ENCODE data around the gene CPNE2.
"Not testable (repeated sequence)": the region's sequence is repeated elsewhere in the genome, so short reads cannot be mapped to it uniquely, and the experiment has no call there.

Gene CPNE2

DNA sequence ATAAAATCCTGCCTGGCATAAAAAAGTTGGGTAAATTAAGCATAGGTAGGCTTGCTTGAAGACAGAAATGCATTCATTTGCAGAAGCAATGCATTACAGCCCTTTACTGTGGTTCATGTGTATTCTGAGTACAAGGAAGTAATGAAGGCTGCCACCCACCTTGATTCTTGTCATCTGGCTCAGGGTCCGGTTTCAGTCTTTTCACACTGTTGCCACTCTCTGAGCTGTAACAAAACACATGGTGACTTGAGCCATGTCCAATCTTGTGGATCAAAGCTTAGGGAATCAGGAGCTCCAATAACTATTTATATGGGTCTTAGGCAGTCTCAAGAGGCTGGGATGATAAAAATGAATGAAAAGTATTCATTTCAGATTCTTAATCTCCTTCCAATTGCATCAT is 71.5 kb downstream of the CPNE2 start:
- DNase-seq (ENCODE audit: insufficient read length, low spot score): no peak
- no peak for FAIRE-seq

DNA sequence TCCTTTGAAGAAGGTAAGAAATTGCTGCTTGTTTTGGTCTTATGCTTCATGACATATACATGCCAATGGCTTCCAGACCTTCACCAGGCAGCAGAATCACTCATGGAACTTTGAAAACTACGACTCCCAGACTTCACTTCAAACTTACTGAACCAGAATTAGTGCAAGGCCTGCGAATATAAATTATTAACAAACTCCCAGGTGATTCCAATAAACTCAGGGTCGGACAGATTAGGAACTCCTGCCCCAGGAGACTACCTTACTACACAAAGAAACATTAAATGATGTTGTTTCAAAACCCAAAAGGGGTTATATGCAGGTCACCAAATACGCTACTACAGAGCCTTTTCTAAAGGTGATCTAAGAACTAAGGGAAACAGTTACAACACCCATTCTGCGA is 73.1 kb downstream of the CPNE2 start:
- DNase-seq (ENCODE audit: insufficient read length, low spot score): no peak

DNA sequence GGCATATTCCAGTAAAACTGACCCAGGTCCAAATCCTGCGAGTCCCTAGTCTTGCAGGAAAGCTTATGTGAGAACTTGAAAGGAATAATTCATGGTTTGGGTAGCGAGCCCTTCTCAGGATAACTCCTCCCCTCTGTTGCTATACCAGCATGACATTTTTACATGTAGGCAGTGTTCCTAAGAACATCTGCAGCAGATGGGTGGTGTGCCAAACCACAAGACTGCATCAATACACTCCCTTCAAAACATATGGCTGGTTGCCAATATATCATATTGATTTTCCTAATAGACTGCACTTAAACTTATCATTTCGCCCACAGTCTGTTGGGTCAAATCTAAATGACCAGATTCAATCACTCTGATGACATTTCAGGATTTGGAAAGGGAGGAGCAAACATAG is 73.6 kb downstream of the CPNE2 start:
- DNase-seq (ENCODE audit: insufficient read length, low spot score): no peak
- FAIRE-seq: no peak

More for the DNA sequence above, 73.1 kb downstream of the CPNE2 start:
- no peak for FAIRE-seq

DNA sequence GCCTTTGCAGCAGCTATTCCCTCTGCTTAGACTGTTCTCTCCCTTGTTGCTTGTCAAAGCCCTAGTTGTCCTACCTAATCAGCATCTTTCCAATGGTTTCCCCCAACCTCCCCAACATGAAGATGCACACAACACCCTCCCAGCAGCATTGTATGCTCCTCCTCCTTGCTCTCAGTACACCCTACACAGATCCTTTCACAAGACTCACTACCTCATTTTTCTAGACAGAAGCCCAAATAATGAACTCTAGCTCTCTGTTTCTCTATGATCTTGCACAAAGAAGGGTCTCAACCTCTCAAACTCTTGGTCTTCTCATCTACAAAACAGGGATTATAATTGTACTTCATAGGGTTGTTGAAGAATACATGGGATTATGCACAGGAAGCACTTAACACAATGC is 74.1 kb downstream of the CPNE2 start:
- FAIRE-seq (no peak), DNase-seq (ENCODE audit: insufficient read length, low spot score) (no peak)

DNA sequence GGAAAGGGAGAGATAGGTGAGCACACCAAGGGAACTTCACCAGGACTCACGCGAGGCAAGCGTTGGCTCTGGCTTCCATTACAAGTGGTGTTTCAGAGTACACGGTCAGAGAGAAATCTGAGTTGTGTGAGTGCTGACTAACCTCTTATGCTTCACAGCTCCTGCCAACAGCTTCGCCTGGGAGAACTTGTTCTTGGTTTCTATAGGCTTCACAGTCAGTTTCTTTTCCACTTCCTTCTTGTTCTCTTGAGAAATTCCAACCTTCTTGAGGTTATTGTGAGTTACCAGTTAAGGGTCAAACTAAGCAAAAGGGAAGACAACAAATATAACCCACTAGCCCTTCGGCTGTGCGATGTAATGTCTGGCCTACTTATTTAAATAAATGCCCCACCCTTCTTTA is 74.6 kb downstream of the CPNE2 start:
- no peak for DNase-seq (ENCODE audit: insufficient read length, low spot score)
- FAIRE-seq: peak; percentile 97

DNA sequence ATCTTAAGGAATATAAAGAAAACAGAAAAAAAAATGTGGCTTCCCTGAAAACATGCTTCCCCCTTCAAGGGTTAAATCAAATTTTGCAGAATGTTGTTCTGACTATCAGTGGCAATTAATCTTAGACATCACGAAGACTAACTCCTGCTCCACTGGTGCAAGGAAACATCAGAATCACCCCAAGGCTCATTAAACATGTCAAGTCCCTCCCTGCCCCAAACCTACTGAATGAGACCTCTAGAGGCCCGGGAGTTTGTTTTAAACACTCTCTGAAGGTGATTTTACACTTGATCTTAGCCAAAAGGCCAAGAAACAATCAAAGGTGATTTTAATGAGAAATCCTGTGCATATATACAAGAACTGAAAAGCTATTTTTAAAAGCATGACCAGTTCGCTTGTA is 75.2 kb downstream of the CPNE2 start:
- FAIRE-seq (no peak), DNase-seq (ENCODE audit: insufficient read length, low spot score) (no peak)

DNA sequence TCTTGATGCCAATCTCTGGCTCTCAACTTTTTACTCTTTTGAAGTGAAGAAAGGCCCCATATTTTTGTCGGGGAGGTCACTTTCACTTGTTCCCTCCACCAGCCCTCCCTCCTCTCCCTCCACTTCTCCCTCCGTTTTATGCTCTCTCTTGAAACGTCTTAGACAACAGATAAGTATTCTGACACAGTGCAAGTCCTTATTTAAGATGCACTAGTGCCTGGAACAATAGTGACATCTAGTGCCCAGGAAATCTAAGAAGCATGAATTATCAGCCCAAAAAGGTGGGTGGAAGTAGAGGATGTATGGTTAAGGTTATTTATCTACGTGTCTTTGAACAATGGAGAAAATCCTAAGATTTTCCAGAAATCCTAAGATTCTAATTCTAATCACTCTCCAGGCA is 75.6 kb downstream of the CPNE2 start:
- DNase-seq (ENCODE audit: insufficient read length, low spot score) (no peak), FAIRE-seq (peak; percentile 82)

DNA sequence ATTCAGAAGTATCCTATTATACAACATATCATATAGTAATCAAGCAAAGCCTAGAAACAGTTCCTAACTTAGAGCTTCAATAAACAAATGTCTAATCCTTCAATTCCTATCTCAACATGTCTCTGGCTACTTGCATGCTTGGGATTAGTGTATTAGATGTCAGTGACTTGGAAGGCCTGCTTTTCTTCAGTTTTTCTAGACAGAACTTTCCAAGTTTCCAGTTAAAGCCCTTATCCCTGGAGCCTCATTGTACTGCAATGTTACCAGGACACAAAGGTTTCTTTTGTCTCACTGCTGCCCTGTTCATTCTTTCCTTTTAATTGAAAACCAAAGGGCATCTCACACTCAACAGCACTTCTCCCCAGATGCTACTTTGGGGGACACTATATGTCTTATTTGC is 76.9 kb downstream of the CPNE2 start:
- DNase-seq (ENCODE audit: insufficient read length, low spot score) (no peak), FAIRE-seq (no peak)

DNA sequence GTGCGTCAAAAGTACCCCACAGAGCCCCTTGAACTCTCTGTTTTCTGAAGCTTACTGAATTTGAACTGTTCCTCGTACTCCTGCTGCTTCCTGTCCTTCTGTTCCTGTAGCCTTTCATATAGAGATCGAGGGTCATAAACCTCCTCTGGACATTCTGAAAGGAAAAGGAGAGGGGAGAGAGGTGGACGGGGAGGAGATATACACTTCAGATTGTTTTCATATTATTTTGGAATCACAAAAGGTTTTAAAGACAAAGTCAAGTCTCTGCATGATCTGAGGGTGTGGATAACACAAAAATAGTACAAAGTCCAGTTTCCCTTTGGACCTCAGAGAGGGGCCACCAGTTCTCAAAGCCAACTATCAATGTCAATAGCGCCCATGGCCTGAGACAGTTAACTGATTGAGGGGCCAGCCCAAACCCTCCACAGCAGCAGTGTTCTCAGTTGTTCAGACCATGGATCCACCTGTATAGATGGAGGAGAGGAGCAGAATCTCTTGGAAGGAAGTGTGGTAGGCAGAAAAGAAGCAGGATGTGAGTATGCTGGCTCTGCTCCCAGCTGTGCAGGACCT is 80.4 kb downstream of the CPNE2 start:
- no peak for FAIRE-seq
- no peak for DNase-seq (ENCODE audit: insufficient read length, low spot score)

DNA sequence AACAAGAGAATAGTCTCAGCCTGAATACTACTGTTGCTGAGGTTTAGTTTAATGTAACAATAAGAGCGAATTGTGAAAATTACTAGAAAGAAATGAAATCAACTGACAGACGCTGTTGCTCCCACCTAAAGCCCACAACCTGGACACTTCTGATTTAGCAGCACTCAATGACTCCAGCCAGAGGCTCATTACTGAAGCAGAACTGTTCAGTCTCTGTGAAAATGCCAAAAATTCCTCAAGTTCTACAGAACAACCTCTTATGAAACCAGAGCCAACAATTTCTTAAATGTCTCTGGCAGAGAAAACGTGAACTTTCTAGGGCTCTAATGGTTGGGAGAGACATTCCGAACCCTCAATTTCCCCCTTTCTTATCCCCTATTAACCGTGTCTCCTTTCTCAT is 83.5 kb downstream of the CPNE2 start:
- DNase-seq (ENCODE audit: insufficient read length, low spot score) (no peak), FAIRE-seq (no peak)

DNA sequence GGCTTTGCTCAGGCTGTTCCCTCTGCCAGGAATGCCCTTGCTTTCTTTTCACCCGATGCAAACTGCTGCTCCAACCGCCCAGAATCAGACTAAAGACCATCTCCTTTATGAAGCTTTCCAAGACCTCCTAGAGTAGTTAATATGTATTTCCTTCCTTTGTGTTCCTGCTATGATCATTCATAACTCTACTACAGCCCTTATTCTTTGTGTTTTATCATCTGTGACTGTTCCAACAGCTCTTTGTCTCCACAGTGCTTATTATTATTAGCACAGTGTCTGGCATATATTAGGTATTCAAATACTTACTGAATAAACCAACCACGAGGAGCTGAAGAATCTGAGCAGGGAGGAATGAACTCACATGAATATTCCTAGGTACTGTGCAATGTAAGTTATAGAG is 85.8 kb downstream of the CPNE2 start:
- FAIRE-seq (no peak), DNase-seq (ENCODE audit: insufficient read length, low spot score) (no peak)

DNA sequence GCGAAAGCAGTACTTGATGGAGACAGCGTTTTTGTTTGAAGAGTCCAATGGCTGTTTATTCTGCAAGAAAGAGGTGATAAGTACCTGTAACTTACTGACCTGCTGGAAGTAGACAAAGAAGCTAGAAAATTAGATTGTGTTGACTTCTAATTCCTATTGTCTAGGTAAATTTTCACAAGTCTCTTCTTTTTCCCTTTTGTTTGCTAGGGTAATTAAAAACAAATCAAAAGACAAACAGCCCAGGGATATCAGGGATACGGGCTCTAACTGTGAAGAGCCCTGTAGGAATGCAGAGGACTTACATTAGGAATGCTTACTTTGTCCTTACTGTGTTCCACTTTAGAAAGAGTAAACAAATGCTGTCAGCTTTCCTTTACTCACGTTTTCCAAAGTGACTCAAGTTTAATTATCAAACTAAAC is 86.4 kb downstream of the CPNE2 start:
- FAIRE-seq (no peak), DNase-seq (ENCODE audit: insufficient read length, low spot score) (no peak)

DNA sequence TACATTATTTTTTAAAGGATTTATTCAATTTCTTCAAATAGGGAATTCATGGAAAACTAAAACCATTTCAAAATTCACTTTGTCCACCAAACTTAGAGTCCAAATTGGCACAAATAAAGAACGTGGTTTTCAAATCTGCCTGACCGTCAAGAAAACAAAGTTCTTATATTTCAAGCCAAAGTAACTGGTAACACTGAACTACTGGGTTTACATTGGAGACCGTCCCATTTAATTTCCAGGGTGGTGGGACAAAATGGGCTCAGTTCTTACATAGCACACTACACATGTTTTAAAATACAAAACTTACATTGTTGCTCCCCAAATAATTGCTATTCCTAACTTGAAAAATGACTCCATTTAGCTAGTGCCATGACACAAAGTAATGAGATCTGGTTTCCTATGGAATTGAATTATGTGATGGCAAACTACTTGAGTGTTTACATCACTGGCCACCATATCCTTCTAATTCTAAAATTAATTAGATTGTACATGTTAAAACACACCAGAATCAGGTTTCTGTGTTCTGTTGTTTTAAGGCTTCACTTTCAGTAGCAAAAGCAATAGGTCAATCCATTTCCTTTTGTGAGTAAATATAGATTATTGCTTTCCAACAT is 86.9 kb downstream of the CPNE2 start:
- FAIRE-seq: no peak
- no peak for DNase-seq (ENCODE audit: insufficient read length, low spot score)

DNA sequence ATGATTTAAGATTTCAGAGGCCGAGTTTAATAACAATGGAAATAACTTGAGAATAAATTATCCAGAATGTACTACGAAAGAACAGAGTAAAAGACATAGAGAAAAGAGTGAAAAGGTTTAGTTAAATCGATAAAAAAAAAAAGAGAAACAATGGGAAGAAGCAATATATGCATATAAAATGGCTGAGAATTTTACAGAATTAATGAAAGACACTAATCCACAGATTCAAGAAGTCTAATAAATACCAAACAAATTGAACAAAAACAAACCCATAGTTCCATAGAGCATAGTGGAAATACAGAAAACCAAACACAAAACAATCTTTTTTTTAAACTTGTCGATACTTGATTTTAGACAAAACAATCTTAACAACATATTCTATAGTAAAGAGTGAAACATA is 91.7 kb downstream of the CPNE2 start:
- no peak for DNase-seq (ENCODE audit: insufficient read length, low spot score)
- FAIRE-seq: no peak

DNA sequence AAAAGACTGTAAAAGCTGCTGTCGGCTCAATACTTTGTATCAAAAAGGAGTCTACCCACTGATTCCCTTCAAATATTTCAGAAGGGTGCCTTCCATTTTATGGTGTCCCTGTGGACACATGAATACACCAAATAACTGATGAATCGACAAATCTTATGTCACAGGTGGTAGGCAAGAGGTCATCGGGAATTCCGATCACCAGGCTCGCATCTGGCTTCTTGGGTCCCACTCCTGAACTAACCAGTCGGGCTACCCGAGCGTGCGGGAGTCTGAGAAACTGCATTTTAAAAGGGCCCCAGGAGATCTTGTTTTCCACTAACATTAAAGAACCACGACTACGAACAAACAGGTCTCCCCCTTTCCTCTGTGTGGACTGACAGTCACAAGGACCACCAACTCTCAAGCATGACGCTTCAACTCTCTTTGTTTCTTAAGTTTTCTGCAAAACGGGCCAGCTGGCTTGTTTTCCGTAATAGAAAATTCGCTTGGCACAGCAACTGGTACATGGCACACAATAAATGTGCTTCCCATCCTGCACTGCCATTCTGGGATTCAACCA is 92.6 kb downstream of the CPNE2 start:
- FAIRE-seq (peak; percentile 23), DNase-seq (ENCODE audit: insufficient read length, low spot score) (no peak)

DNA sequence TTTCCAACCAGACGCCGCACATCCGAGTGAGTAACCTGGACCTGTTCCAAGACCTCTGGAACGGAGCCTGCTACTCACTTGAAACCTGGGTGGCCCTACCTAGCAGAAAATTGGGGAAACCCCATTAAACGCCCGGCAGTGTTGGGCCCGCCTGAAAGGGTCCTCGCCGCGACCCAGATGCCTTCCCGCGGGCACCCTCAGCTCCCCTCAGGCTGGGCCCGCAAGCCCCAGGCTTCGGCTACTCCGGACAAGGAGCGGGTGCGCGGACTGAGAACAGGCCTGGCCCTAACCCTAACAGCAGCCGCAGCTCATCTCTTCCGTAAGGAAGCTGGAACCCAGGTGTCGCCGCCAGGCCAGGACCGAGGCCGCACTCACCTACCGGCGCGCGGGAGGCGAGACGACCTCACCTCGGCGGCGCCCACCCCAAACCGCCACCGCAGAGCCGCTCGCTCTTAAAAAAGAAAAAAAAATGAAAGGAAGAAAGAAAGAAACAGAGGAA is 93.1 kb downstream of the CPNE2 start:
- no peak for FAIRE-seq
- DNase-seq (ENCODE audit: insufficient read length, low spot score): no peak

DNA sequence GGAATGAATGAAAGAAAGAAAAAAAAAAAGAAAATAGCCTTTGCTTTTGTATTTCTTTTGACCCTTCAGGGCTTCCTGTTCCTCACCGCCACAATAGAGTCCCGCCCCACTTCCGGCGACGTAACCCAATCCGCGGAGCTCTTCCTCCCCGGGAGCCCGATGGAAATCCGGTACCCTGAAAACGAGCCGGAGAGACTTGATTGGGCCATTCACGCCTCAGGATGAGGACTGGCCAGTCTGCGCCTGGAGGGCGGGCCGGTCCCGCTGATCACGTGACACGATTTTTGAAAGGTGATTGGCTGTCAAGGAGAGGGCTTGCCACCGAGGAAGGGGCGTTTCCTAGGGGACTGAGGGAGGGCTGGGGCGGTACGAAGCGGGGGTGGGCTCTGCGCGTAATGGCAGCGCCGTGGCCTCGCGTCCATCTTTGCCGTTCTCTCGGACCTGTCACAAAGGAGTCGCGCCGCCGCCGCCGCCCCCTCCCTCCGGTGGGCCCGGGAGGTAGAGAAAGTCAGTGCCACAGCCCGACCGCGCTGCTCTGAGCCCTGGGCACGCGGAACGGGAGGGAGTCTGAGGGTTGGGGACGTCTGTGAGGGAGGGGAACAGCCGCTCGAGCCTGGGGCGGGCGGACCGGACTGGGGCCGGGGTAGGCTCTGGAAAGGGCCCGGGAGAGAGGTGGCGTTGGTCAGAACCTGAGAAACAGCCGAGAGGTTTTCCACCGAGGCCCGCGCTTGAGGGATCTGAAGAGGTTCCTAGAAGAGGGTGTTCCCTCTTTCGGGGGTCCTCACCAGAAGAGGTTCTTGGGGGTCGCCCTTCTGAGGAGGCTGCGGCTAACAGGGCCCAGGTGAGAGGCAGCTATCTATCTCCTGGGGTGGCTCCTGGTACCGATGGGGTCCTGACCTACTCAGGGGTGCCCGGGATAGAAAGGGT is 93.8 kb downstream of the CPNE2 start, which contains the start of the genes PSME3IP1 and RSPRY1:
Gene PSME3IP1, minus strand, starts transcription at position 95 of the 927 bp plus-strand sequence. CDS start 12,185 bp downstream, outside the sequence.
Gene RSPRY1, plus strand, starts transcription at position 385 of the 927 bp plus-strand sequence. CDS start 18,330 bp downstream, outside the sequence.
- DNase-seq (ENCODE audit: insufficient read length, low spot score): peak; percentile 93
- peak; percentile 97 for FAIRE-seq

DNA sequence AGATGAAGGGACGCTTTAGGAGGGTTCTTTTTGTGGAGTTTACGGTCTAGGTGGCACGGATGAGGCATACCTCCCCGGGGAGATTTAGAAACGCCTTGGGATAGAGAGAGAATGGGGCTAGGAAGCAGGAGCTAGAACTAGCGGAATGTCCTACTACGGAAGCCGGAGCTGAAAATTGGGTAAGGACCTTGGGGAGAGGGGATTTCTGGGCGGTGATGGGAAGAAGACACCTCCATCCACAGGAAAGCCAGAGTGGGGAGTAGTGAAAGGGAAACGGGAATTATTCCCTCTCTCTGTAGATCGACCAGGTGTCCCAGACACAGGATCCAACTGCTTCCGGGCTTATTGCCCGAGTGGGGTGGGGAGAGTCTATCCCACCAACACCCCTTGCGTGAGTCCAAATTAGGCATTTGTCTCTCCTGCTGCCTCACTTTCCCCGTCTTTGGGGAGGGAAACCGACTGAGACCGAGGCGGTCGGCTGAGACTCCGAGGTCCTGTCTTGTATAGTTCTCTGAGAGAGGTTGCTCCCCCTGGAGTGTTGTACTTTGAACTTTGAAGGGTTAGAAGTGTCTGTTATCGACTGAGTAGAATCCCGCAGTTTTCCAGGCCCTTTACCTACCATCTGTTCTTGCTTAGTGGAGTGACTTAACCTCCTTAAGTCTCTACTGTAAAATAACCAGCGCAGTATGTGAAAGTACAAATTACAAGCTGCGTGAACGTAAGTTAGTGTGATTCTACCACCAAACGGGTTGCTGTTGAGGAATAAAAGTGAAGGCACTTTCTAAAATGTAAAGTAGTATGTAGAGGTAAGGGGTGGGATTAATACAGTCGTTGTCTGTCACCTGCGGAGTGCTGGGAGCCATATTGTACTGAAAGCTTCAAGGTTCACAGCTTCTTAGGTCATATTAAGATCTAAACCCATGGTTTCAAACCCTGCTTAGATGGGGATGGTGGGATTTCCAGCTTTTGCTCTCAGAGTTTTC is 94.8 kb downstream of the CPNE2 start:
- FAIRE-seq (peak; percentile 75), DNase-seq (ENCODE audit: insufficient read length, low spot score) (no peak)

DNA sequence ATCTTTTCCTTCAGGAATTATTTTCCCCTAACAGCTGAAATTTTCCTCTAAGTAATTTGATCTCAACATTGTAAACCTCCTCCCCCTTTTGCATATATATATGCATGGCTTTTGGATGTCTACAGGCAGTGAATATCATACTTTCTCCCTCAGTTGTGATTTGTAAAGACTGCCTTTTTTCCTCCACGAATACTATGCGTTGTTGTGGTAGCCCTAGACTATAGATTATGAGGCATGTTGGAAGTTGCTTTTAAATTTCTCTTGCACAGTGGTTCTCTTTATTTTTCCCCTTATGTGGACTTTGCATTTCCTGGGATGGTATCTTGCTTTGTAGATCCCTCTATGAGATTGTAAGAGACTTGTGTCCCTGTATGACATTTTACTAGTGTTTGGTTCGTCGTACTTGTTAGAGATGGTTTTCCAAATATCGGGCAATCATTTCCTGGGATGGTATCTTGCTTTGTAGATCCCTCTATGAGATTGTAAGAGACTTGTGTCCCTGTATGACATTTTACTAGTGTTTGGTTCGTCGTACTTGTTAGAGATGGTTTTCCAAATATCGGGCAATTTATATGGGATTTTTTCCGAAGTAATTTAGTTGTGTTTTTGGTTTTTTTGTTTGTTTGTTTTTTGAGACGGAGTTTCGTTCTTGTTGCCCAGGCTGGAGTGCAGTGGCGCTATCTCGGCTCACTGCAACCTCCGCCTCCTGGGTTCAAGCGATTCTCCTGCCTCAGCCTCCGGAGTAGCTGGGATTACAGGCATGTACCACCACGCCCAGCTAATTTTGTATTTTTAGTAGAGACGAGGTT is 95.7 kb downstream of the CPNE2 start:
- not testable (repeated sequence) for DNase-seq (ENCODE audit: insufficient read length, low spot score)
- FAIRE-seq: peak; percentile 35

Data from GM19239 (cell line).